Lower leg skin (tissue), 4 donors: ENCODE results near the gene PIP4K2A. TPM values are rescaled to one million over a fixed set of nuclear protein-coding genes. Genes with fewer than 3 reads are reported as not detected.

ENCODE experiments used
- DNase-seq, 2 donors: peaks; one replicate each; pipeline ENCODE4 v3.0.0-alpha.2; 2019; ENCODE audit warnings: low spot score in 2 of 2
- H3K4me3 ChIP-seq: fragments of 200-600 bp; sonication (generic); 2 replicates; pipeline ENCODE4 v1.5.1; 2017; ENCODE audit warnings: mild to moderate bottlenecking, low read depth; ENCODE audit not compliant: poor library complexity, severe bottlenecking
- POLR2A ChIP-seq, 2 donors: fragments of 450-650 bp; IDR thresholded peaks; one replicate each; pipeline ENCODE4 v1.6.1; 2016 to 2017; ENCODE audit warnings: antibody characterized with exemption in 2 of 2, mild to moderate bottlenecking in 1 of 2, moderate library complexity in 1 of 2
- WGBS, 2 donors: methylation state at CpG; one replicate each; pipeline ENCODE4 v1.1.5; 2018; 5-methylcytosine and 5-hydroxymethylcytosine counted together
- intact Hi-C: fragments of 100-400 bp; cut with DNase I; formaldehyde crosslinking; loops from one replicate; pipeline ENCODE4 v1.15.0; 2023; ENCODE audit warnings: low total_unique reads
- total RNA-seq, 4 donors: library from RNA; depleted of rRNA; stranded (reverse); fragments of >200 nt; gene quantifications; one replicate each; pipeline ENCODE4 v1.1.0, GENCODE V29; 2016
- TF ChIP-seq, protein P1 (sequence below), 3 donors: fragments of 450-650 bp; IDR thresholded peaks; one replicate each; pipeline ENCODE4 v1.5.1; 2016; ENCODE audit warnings: antibody characterized with exemption in 3 of 3, mild to moderate bottlenecking in 3 of 3, moderate library complexity in 2 of 3

Gene PIP4K2A
- total RNA-seq, 4 donors from 2014 or later: 2.3 to 12.4 (median 6.6) TPM

DNA sequence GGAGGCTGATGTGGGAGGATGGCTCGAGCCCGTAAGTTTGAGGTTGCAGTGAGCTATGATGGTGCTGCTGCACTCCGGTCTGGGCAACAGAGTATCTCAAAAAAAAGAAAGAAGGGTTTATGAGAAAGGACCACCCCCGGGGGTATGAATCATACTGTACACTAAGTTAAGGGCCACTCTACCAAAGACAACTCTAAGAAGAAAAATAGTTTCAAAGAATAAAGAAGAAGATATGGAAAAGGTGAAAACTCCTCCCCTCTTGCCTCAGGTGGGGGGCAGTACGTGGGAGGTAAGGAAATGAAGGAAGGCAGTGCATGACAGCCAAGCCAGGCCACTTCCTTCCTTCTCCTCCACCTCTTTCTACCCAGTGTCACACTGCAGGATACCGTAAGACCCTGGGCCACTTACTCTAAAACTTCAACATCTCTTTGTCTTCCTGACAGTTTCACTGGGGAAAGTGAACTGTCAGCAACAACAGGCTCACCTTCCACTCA, 61.3 kb downstream of the PIP4K2A start:
- TF ChIP-seq POLR2A (IDR thresholded peaks at IDR 0.05): no peak
- TF ChIP-seq, protein P1, sequence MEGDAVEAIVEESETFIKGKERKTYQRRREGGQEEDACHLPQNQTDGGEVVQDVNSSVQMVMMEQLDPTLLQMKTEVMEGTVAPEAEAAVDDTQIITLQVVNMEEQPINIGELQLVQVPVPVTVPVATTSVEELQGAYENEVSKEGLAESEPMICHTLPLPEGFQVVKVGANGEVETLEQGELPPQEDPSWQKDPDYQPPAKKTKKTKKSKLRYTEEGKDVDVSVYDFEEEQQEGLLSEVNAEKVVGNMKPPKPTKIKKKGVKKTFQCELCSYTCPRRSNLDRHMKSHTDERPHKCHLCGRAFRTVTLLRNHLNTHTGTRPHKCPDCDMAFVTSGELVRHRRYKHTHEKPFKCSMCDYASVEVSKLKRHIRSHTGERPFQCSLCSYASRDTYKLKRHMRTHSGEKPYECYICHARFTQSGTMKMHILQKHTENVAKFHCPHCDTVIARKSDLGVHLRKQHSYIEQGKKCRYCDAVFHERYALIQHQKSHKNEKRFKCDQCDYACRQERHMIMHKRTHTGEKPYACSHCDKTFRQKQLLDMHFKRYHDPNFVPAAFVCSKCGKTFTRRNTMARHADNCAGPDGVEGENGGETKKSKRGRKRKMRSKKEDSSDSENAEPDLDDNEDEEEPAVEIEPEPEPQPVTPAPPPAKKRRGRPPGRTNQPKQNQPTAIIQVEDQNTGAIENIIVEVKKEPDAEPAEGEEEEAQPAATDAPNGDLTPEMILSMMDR (IDR thresholded peaks at IDR 0.05): no peak
- 83 to 85% methylated on average over 6 of the region's 6 CpGs for WGBS, 2 donors
- no peak overlapping the region for H3K4me3 ChIP-seq
- no peak for DNase-seq
- intact Hi-C loops: no loop called here

DNA sequence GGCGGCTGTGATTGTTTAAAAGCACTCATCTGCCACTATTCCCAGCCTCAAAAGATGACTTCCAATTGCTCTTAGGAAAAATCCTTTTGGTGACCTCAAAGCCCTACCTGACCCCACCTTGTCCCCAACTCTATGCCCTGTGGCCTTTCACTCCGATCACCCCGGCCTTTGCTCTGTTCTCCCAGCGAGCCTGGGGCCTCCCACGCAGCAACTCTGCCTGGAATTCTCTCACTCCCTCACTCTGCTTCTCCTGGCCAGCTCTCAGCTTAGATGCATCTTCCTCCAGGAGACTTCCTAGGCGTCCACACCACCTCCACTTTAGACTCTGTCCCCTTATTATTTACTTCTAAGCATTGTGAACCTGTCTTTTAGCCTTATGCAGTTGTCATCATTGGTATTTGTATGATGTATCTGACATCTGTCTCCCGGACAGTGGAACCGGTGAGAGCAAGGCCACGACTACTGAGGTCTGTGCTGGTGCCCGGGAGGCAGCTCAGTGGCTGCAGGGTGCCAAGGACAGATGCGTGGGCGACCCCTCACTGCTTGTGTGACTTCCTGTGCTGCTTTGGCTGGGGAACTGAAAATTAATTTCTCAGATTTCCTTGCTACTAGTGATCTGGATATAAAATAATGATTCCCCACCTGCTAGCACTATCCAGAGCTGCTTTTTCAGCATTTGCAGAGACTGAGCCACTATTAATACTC, 63.0 kb downstream of the PIP4K2A start:
- intact Hi-C loops: no loop called here
- TF ChIP-seq, protein P1 (IDR thresholded peaks at IDR 0.05): no peak
- TF ChIP-seq POLR2A (IDR thresholded peaks at IDR 0.05): no peak
- 75 to 85% methylated on average over 12 of the region's 12 CpGs for WGBS, 2 donors
- no peak overlapping the region for H3K4me3 ChIP-seq
- DNase-seq: no peak

DNA sequence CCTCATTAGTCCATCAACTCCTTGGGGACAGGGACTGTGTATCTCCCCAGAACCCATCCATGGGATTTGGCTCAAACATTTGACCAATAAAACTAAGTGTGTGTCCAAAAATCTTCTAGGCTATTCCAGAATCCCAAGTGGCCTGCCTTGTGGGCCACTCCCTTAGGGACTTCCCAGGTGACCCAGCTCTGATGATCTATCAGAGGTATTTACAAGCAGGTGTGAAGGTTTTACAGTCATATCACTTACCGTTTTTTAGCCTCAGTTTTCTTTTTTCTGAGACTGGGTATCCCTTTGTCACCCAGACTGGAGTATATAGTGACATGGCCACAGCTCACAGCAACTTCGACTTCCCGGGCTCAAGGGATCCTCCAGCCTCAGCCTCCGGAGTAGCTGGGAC, 64.4 kb downstream of the PIP4K2A start:
- 87 to 93% methylated on average over 4 of the region's 4 CpGs for WGBS, 2 donors
- intact Hi-C loops: no loop called here

DNA sequence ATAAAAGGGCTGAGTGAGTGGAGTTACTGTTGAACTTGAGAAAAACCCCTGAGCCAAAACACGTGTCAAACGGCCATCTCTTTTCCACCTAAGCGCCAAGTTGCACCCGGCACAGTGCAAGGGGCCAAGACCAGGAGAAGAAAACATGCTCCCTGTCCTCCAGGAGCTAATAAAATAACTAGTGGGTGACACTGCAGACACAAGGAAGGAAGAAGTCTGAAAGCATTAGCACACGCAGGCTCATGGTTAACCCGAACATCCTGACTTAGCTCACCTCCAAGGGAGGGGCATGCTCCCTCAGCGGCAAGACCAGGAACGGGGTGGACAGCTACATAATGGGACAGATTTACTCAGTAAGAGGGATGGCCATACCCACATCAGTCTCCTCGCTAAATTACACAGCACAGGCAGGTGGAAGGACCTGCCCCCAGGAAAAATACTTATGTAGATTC, 65.0 kb downstream of the PIP4K2A start:
- DNase-seq: no peak
- H3K4me3 ChIP-seq: no peak overlapping the region
- no peak for TF ChIP-seq POLR2A (IDR thresholded peaks at IDR 0.05)
- intact Hi-C loops: no loop called here
- 56% methylated on average over 9 of the region's 9 CpGs for WGBS, 2 donors

More for the DNA sequence above, 64.4 kb downstream of the PIP4K2A start:
- DNase-seq: no peak
- TF ChIP-seq POLR2A (IDR thresholded peaks at IDR 0.05): no peak
- TF ChIP-seq, protein P1 (IDR thresholded peaks at IDR 0.05): no peak
- H3K4me3 ChIP-seq: no peak overlapping the region

DNA sequence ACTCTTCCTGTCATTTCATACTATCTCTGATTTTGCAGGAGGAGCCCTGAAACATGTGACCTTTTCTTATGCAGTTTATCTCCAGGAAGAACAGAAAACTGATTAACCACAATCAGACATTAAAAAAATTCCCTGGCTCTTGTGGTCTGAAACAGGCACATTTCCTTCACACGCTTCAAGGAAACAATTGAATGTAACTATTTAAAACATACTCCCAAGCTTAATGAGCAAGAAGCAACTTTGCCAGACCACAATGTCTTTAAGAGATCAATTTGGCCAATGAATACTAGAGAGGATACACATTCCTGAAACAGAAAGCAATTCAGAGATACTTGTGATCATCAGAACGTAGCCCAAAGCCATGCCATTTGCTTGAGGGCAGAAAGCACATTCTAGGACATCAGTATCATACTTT, 65.8 kb downstream of the PIP4K2A start:
- DNase-seq: no peak
- TF ChIP-seq POLR2A (IDR thresholded peaks at IDR 0.05): no peak
- TF ChIP-seq, protein P1 (IDR thresholded peaks at IDR 0.05): no peak
- intact Hi-C loops: no loop called here
- WGBS, 2 donors: 8 to 17% methylated on average over 2 of the region's 2 CpGs
- no peak overlapping the region for H3K4me3 ChIP-seq

DNA sequence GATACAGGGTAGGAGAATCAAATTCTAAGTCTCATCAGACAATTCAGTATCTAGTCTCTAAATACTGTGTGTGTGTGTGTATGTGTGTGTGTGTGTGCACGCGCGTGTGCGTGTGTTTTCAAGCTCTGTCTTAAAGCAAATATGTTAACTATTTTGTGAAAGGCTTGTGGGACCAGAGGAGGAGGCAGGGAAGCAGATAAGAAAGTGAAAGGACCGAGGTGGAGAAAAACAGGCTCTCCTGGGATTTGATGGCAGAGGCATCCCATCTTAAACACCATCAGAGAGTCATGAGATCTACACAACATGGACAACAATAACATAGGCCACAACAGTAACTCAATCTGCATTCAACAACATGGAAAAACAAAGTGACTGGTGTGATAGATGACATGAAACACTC, 67.1 kb downstream of the PIP4K2A start:
- WGBS, 2 donors: 83 to 86% methylated on average over 5 of the region's 5 CpGs
- intact Hi-C loops: no loop called here
- TF ChIP-seq POLR2A (IDR thresholded peaks at IDR 0.05): no peak
- TF ChIP-seq, protein P1 (IDR thresholded peaks at IDR 0.05): no peak

More for the DNA sequence above, 67.1 kb downstream of the PIP4K2A start:
- no peak for DNase-seq
- H3K4me3 ChIP-seq: no peak overlapping the region
